HG02588 (cell line): ENCODE results near the gene CADPS2.

ENCODE experiments used
- ATAC-seq: cut with Tn5 transposase; IDR thresholded peaks from one replicate; pipeline ENCODE4 v1.9.1; 2021; ENCODE audit warnings: mild to moderate bottlenecking, moderate library complexity; ENCODE audit not compliant: unreplicated experiment

CADPS2 gene

GRCh38 chr7:122467661-122468449 is 418.4 kb downstream of the CADPS2 start:
- no peak for ATAC-seq

GRCh38 chr7:122465296-122465695 is 421.0 kb downstream of the CADPS2 start:
- no peak for ATAC-seq

GRCh38 chr7:122463631-122464030 is 422.6 kb downstream of the CADPS2 start:
- no peak for ATAC-seq

- ATAC-seq = no peak
Measured at GRCh38 chr7:122460936-122461335, 425.3 kb downstream of the CADPS2 start.

- no peak for ATAC-seq
Measured at GRCh38 chr7:122457969-122458368, 428.3 kb downstream of the CADPS2 start.

GRCh38 chr7:122457325-122457724 is 428.9 kb downstream of the CADPS2 start:
- ATAC-seq = no peak

- ATAC-seq = no peak
Measured at GRCh38 chr7:122454776-122455507, 431.3 kb downstream of the CADPS2 start.

- no peak for ATAC-seq
Measured at GRCh38 chr7:122453432-122453831, 432.8 kb downstream of the CADPS2 start.

GRCh38 chr7:122448893-122449589 is 437.2 kb downstream of the CADPS2 start:
- no peak for ATAC-seq

- ATAC-seq = no peak
Measured at GRCh38 chr7:122442929-122443328, 443.3 kb downstream of the CADPS2 start.

- ATAC-seq = no peak
Measured at GRCh38 chr7:122438492-122438891, 447.8 kb downstream of the CADPS2 start.

- ATAC-seq = no peak
Measured at GRCh38 chr7:122438006-122438405, 448.3 kb downstream of the CADPS2 start.

- no peak for ATAC-seq
Measured at GRCh38 chr7:122433765-122434164, 452.5 kb downstream of the CADPS2 start.

- ATAC-seq = no peak
Measured at GRCh38 chr7:122430710-122431109, 455.6 kb downstream of the CADPS2 start.

- no peak for ATAC-seq
Measured at GRCh38 chr7:122429926-122430325, 456.3 kb downstream of the CADPS2 start.

- no peak for ATAC-seq
Measured at GRCh38 chr7:122425731-122426130, 460.5 kb downstream of the CADPS2 start.

- no peak for ATAC-seq
Measured at GRCh38 chr7:122423591-122423990, 462.7 kb downstream of the CADPS2 start.

- ATAC-seq = no peak
Measured at GRCh38 chr7:122416336-122416735, 469.9 kb downstream of the CADPS2 start.

GRCh38 chr7:122415510-122415909 is 470.8 kb downstream of the CADPS2 start:
- no peak for ATAC-seq

- ATAC-seq = no peak
Measured at GRCh38 chr7:122413339-122413738, 472.9 kb downstream of the CADPS2 start.

- no peak for ATAC-seq
Measured at GRCh38 chr7:122412883-122413282, 473.4 kb downstream of the CADPS2 start.

GRCh38 chr7:122412441-122412840 is 473.8 kb downstream of the CADPS2 start:
- no peak for ATAC-seq
